Activated CD8-positive, alpha-beta memory T cell treated with anti-CD3 and anti-CD28 coated beads, Interleukin-2, amount 50 U/mL, for 24 hours (primary cell): ENCODE data around the gene POU2AF1.
"Not testable (repeated sequence)": the region's sequence is repeated elsewhere in the genome, so short reads cannot be mapped to it uniquely, and the experiment has no call there.

ENCODE experiments used
- DNase-seq: peaks from one replicate; pipeline ENCODE4 v3.0.0-alpha.2; 2020; ENCODE audit errors: extremely low read depth

Gene POU2AF1

DNA sequence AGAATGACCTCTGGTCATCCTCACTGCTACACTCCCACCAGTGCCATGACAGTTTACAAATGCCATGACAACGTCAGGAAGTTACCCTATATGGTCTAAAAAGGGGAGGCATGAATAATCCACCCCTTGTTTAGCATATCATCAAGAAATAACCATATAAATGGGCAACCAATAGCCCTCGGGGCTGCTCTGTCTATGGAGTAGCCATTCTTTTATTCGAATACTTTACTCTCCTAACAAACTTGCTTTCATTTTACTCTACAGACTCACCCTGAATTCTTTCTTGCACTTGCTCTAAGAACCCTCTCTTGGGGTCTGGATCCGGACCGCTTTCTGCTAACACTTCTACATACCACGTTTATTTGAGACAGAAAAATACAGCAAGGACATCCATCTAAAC lies 58.9 kb downstream of the POU2AF1 start:
- not testable (repeated sequence) for DNase-seq

DNA sequence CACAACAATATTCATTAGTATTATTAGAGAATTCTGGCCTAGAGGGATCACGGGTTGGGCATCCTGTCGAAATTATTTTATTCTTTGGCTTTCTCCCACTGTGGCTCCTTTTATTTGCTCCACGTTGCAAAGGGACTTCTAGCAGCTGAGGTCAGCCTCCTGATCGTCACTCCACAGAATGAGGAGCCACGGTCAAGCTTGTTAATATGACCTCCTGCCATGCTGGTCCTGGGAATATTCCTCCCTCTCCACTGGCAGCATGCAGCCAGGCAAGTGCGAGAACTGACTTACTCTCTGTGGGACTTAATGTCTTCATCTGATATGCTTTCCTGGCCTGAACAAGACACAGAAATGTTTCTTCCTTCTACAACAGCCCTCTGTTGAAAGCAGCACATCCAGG lies 59.8 kb downstream of the POU2AF1 start:
- no peak for DNase-seq

DNA sequence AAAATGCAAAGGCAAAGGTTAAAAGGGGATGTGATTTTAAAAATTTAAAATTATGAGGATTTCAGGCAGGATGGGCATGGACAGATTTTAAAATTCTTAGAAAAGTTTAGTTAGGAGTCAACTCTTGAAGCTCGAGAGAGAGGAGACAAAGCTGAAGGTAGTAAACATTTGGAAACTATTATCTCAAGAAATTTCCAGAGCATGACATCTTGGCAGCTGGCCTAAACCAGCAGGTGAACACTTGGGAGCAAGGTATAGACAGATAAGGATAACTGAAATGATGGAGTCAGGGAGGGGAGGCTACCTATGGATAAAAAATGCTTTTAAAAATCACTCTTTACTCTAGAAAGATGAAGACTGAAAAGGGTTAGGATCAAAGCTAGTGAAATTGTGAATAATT lies 67.0 kb downstream of the POU2AF1 start:
- no peak for DNase-seq

DNA sequence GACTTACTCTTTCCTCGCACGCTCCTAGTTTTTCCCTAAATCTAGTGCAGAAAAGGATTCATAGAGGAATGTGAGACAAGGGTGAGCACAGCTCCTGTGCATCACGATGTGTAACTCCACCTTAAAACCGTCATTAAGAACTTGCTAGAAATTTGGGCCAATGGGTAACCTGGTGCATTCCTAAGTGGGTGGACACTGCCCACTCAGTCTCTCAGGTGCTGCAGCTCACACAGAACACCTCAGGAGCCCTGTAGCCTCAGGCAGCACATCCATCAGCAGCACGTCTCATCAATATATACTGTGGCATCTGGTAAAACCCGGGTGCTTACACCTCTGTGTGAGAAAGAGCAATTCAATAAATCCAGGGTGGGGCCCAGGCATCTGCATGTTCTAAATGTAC lies 68.4 kb downstream of the POU2AF1 start:
- no peak for DNase-seq

DNA sequence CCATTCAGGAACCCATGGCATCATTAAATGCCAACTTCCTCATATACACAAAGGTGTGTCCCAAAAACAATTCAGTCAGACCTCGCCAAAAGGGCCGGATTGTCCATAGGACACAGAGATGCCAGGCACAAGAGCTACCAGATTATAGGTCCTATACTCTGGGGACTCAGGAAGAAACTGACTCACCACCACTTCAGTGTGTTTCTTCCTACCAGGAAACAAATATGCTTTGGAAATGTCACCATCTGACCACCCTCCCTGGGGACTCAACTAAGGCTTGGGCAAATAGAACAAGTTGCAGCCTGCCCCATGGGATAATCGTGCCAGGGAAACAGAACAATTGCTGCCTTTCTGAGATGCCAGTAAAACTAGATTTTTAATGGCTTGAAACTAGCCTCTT lies 69.0 kb downstream of the POU2AF1 start:
- no peak for DNase-seq

DNA sequence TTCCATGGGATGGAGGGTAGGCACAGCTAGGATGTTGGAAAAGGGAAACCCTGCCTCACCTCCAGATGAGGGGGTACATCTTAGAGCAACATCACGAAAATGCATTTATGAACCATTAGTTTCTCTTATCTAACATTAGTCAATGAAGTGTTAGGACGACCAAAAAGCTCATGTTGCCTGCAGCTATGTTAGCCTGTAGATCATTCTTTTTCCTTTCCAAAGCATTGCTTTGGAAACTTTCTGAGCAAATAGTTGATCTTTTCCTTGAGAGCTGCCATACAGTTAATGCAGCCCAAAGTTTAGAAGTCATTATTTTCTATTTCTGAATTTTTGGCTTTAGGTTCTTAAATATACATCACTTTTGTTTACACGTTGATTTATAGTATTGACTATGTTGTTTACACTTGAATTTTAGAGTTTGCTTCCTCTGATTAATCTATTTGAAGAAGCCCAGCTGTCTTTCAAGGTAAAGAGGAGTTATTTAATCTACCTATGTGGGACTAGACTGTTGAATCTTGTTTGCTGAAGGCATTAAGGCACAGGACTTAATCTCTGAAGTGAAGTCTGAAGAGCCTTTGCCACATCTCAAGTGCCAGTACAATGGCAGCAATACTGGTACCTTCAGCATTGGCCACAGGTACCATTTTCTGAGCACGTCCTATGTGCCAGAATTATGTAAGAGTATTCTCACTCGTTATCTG lies 69.7 kb downstream of the POU2AF1 start:
- DNase-seq, result no peak

DNA sequence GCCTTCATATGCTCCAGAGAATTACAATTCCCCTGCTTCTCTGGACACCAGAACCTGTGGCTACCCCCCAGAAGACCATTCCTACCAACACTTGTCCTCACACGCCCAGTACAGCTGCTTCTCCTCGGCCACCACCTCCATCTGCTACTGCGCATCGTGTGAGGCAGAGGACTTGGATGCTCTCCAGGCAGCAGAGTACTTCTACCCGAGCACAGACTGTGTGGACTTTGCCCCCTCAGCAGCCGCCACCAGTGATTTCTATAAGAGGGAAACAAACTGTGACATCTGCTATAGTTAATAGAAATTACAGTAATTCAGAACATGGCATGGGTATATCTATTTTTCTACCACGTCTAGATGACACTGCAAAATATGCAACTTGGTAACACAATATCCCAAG lies 70.9 kb downstream of the POU2AF1 start:
- no peak for DNase-seq

DNA sequence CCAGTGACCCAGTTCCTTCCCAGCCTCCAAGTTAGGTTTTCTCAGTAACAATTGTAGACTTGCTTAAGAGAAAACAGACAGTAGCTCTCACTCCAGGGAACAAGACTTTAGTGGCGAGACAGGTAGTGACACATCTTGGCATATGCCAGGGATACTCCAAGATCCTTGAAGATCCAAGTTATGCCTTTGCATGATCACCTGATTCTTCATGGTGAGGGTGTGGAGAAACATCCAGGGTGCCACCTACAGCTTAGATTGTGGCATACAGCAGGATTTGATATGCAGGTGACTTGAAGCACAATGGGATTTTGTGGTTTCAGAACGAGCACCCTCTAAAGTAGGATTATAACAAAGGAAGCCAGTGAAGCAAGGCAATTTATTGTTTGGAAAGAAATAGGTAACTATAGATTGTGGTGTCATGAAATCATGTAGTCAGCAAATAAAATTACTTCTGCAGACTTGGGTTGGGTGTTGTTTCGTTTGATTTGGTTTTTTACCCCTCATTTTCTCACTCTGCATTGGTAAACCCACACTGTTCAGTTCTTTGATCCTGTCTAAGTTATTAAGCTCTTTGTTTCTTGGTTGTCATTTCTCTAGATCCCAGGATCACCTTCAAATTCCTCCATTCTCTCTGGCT lies 71.5 kb downstream of the POU2AF1 start:
- no peak for DNase-seq

DNA sequence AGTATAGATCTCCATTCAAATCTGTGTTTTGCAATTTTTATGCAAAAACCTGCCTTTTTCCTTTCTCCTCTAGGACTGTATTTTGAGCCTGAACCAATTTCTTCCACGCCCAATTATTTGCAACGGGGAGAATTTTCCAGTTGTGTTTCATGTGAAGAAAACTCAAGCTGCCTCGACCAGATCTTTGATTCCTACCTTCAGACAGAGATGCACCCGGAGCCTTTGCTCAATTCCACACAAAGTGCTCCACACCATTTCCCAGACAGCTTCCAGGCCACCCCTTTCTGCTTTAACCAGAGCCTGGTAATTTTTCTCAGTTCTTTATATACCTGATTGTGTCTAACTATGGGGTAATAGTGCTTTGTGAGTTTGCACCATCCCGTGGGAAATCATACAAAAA lies 72.8 kb downstream of the POU2AF1 start:
- no peak for DNase-seq

DNA sequence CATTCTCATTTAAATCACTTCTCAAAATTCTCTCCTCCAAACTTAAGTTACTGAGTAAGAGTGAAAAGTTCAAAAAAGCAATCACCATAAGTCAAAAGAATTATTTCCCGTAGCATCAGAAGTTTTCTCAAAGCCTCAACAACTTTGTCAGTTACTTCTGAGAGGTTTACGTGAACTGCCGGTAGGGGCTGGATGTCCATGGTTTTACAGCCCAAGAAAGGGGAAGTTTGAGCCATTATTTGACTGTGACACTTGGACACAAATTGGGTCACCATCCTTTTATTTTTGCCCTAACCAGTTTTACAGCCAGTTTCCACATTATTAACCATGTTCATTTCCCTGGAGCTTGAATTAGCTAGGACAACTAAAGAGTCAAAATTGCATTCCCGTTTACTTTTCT lies 73.2 kb downstream of the POU2AF1 start:
- no peak for DNase-seq

DNA sequence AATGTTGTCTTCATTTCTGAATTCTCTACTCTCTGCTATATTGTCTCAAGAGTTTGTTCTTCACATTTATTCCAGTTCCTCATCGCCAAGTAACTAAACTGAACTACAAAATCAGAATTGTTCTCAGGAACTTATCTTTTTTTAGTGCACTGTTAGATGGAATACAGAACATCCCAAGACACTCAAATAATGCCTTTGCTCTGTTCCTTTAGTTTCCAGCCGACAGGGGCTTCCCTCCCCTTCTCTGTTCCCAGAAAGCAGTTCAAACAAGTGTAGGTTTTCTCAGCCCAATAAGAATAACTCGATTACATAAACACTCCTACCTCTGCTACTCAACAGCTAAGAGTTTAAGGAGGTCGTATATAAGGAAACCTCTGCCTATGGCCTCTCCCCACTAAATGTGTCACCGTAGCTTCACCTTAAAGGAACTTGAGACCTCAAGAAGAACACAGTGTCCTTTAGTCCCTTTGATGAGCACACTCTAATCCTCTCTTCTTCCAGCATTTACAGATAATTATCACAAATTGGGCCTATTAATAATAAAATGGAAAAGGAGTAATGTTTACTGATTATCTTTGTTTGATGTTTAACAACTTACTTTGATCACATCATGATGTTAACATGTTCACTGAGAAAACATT lies 73.8 kb downstream of the POU2AF1 start:
- DNase-seq, result no peak

DNA sequence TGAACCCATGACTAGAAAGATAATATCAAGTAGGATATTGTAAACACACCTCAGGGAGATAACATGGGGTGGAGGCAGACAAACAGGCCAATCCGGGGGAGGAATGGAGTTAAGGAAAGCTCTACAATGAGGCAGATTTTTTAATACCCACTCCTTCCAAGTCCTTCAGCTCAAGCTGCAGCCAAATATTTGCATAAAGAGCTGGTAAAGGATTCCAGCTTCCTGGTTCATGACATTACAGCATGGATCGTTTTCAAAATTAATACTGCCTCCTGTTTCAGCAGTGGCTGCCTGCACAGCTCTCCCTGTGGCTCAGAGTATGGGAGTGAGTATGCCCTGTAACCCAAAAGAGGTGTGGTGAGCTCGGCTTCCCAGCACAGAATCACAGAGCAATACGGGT lies 75.6 kb downstream of the POU2AF1 start:
- no peak for DNase-seq

DNA sequence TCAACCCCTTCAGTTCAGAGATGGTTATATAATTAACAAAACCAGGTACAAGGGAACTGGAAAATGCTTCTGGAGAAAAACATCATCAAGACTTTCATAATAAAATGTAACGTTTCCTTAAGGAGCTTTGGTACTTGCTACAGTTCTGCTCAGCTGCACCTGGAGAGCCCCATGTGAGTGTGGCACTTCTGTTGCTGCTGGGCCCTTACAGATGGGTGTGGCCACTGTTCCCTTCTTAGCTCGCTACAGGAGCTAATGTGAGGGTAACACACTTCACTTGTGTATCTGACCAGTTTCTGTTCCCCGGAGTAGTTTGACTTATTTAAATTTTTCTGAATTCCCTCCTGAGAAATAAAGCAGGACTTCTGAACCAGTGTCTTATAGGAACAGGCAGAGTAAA lies 76.8 kb downstream of the POU2AF1 start:
- DNase-seq, result no peak
